Activated CD8-positive, alpha-beta memory T cell treated with anti-CD3 and anti-CD28 coated beads for 36 hours (primary cell): ENCODE data around the gene CRTC2. TPM values are rescaled to one million over a fixed set of nuclear protein-coding genes. Genes with fewer than 3 reads are reported as not detected.

ENCODE experiments used
- CTCF ChIA-PET: fragments of 350-600 bp; sonication (Branson Sonifier 250); formaldehyde crosslinking; loops from one replicate; lab custom pipeline; 2021; ENCODE audit warnings: antibody characterized with exemption; lab: Charles Lee
- POLR2A ChIA-PET: fragments of 350-600 bp; sonication (Branson Sonifier 250); formaldehyde crosslinking; loops from one replicate; lab custom pipeline; 2021; ENCODE audit warnings: antibody characterized with exemption; lab: Charles Lee
- total RNA-seq, 2 experiments: library from RNA; stranded (reverse); gene quantifications; one replicate each; pipeline ENCODE4 v1.2.3, GENCODE V29; 2021

Gene CRTC2
- total RNA-seq, 2 experiments from 2014 or later: 56.8 to 66.9 TPM

DNA sequence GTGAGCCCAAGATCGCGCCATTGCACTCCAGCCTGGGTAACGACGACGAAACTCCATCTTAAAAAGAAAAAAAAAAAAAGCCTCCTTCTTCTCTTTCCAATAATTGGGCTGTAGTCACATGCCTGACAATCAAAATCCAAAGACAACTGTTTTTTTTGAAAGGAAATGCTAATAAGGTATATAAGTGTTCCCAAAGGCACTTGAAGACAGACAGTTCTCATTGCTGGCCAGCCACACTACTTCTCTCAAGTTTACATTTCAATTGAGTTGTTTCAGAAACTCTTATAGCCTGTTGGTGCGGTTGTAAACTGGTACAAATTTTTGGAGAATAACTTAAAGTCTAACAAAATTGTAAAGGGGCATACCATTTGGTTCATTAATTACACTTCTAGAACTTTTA, 58.9 kb downstream of the CRTC2 start:
- ChIA-PET POLR2A (no interaction called here), CTCF (no interaction called here)

Other genes starting within 250 kb of the CRTC2 start
- 10 to 100 TPM; 54.9 to 55.3 TPM for gene INTS3, start 230.6 kb downstream of the CRTC2 start, total RNA-seq
- 10 to 100 TPM; 11.2 to 12.1 TPM for gene SLC27A3, start 183.2 kb downstream of the CRTC2 start, total RNA-seq
- gene GATAD2B, start 35.6 kb downstream of the CRTC2 start, total RNA-seq: 10 to 100 TPM; 53.6 to 57.5 TPM
- 100 to 1,000 TPM; 106 to 108 TPM for gene DENND4B, start 11.9 kb downstream of the CRTC2 start, total RNA-seq
- 10 to 100 TPM; 82.4 to 84.8 TPM for gene SLC39A1, start 4.9 kb upstream of the CRTC2 start, total RNA-seq
- 1 to 10 TPM; 7.3 to 8.2 TPM for gene CREB3L4, start 9.3 kb upstream of the CRTC2 start, total RNA-seq
- 100 to 1,000 TPM; 238 to 239 TPM for gene JTB, start 19.1 kb upstream of the CRTC2 start, total RNA-seq
- 10 to 100 TPM; 15.5 to 16.6 TPM for gene RAB13, start 27.7 kb upstream of the CRTC2 start, total RNA-seq
- gene RPS27, start 32.1 kb upstream of the CRTC2 start, total RNA-seq: 1,000 to 10,000 TPM; 1,492 to 1,580 TPM
- gene NUP210L, start 196.5 kb upstream of the CRTC2 start, total RNA-seq: under 1 TPM in 1 of 2 experiments, not detected in 1; 0.04 TPM
- 100 to 1,000 TPM; 796 to 807 TPM for gene TPM3, start 233.5 kb upstream of the CRTC2 start, total RNA-seq
- gene CFAP141, start 247.7 kb upstream of the CRTC2 start, total RNA-seq: not detected